GM23248 (cell line): ENCODE measurements around the gene GPM6B. TPM values are rescaled to one million over a fixed set of nuclear protein-coding genes. Genes with fewer than 3 reads are reported as not detected.

Source experiments
- DNase-seq: peaks from one replicate; pipeline ENCODE4 v3.0.0-alpha.2; 2015
- H2AFZ ChIP-seq: fragments of 200-600 bp; sonication (generic); 2 replicates; pipeline ENCODE4 v1.6.1; 2016; ENCODE audit warnings: antibody characterized with exemption
- H3F3A ChIP-seq: fragments of 200-600 bp; sonication (generic); 2 replicates; pipeline ENCODE4 v1.6.1; 2016; ENCODE audit warnings: mild to moderate bottlenecking, antibody characterized with exemption, mixed run types; ENCODE audit not compliant: insufficient read depth
- H3K27ac ChIP-seq: fragments of 200-600 bp; sonication (generic); 2 replicates; pipeline ENCODE4 v1.5.1; 2016; ENCODE audit warnings: mild to moderate bottlenecking
- H3K27me3 ChIP-seq: fragments of 200-600 bp; sonication (generic); replicated peaks from 2 replicates; pipeline ENCODE4 v1.6.1; 2016; ENCODE audit warnings: mild to moderate bottlenecking; ENCODE audit not compliant: insufficient read depth
- H3K36me3 ChIP-seq: fragments of 200-600 bp; sonication (generic); 2 replicates; pipeline ENCODE4 v1.6.1; 2016; ENCODE audit warnings: low read depth, mild to moderate bottlenecking
- H3K4me1 ChIP-seq: fragments of 200-600 bp; sonication (generic); 2 replicates; pipeline ENCODE4 v1.6.1; 2016; ENCODE audit warnings: mild to moderate bottlenecking; ENCODE audit not compliant: insufficient read depth
- H3K4me2 ChIP-seq: fragments of 200-600 bp; sonication (generic); one replicate; pipeline ENCODE4 v1.6.1; 2016; ENCODE audit warnings: mild to moderate bottlenecking; ENCODE audit not compliant: unreplicated experiment
- H3K4me3 ChIP-seq: fragments of 200-600 bp; sonication (generic); 2 replicates; pipeline ENCODE4 v1.5.1; 2016; ENCODE audit warnings: mild to moderate bottlenecking
- H3K79me2 ChIP-seq: fragments of 200-600 bp; sonication (generic); 2 replicates; pipeline ENCODE4 v1.6.1; 2016; ENCODE audit warnings: mild to moderate bottlenecking; ENCODE audit not compliant: insufficient read depth
- H3K9ac ChIP-seq: fragments of 200-600 bp; sonication (generic); 2 replicates; pipeline ENCODE4 v1.6.1; 2016; ENCODE audit warnings: mild to moderate bottlenecking
- H3K9me2 ChIP-seq: fragments of 200-600 bp; sonication (generic); 2 replicates; pipeline ENCODE4 v1.6.1; 2016; ENCODE audit warnings: mixed run types, mild to moderate bottlenecking, moderate library complexity; ENCODE audit not compliant: insufficient read depth
- H3K9me3 ChIP-seq: fragments of 200-600 bp; sonication (generic); one replicate; pipeline ENCODE4 v1.6.1; 2017; ENCODE audit warnings: low read depth
- H4K20me1 ChIP-seq: fragments of 200-600 bp; sonication (generic); 2 replicates; pipeline ENCODE4 v1.6.0; 2016; ENCODE audit not compliant: insufficient read depth
- EZH2 ChIP-seq: fragments of 200-600 bp; sonication (generic); IDR thresholded peaks from 2 replicates; pipeline ENCODE4 v1.6.1; 2018; ENCODE audit warnings: antibody characterized with exemption, mild to moderate bottlenecking; ENCODE audit not compliant: insufficient read depth, poor library complexity, severe bottlenecking
- EZH2phosphoT487 ChIP-seq: fragments of 200-600 bp; sonication (generic); IDR thresholded peaks from 2 replicates; pipeline ENCODE4 v1.6.1; 2018; ENCODE audit warnings: antibody characterized with exemption, moderate library complexity, mild to moderate bottlenecking, low read depth; ENCODE audit not compliant: insufficient read depth
- WGBS, 2 experiments: methylation state at CpG; one replicate each; pipeline ENCODE4 v1.1.6; 2015 to 2017; ENCODE audit warnings: low lambda C conversion rate in 2 of 2, low coverage in 1 of 2; ENCODE audit errors: missing lambda C conversion rate in 2 of 2; 5-methylcytosine and 5-hydroxymethylcytosine counted together
- in situ Hi-C: fragments of 300-500 bp; cut with MboI; formaldehyde crosslinking; loops from 2 replicates; pipeline ENCODE4 v1.15.0; 2020
- polyA plus RNA-seq: library from polyadenylated mRNA; unstranded; fragments of >200 nt; fragmentation: Nextera tagmentation; extraction: Ambion mirVana; gene quantifications from 2 replicates; pipeline ENCODE4 v1.2.1, GENCODE V29; 2016
- total RNA-seq: library from RNA; depleted of rRNA; stranded (reverse); fragments of >200 nt; shearing (Covaris generic); gene quantifications from 2 replicates; pipeline ENCODE4 v1.2.3, GENCODE V29; 2014

GPM6B gene
- total and polyA plus RNA-seq, 2 experiments from 2014 or later = 0.40 to 0.65 TPM

- H3K4me1 ChIP-seq = no peaks in the 10 kb centered on the region
- no peaks in the 10 kb centered on the region for H4K20me1 ChIP-seq
- no peak overlapping the region for H3K9ac ChIP-seq
- no peak overlapping the region for H2AFZ ChIP-seq
- no peak for DNase-seq
- H3K27ac ChIP-seq = no peak overlapping the region
- in situ Hi-C loops = no loop called here
- H3K4me2 ChIP-seq = no peak overlapping the region
- H3F3A ChIP-seq = no peaks in the 10 kb centered on the region
- TF ChIP-seq EZH2phosphoT487 = no peak
- no peaks in the 10 kb centered on the region for H3K9me2 ChIP-seq
- 68 to 83% methylated on average over 7 to 9 of the region's 9 CpGs for WGBS, 2 experiments
- H3K9me3 ChIP-seq = no peaks in the 10 kb centered on the region
- no peaks in the 10 kb centered on the region for H3K36me3 ChIP-seq
- H3K79me2 ChIP-seq = no peaks in the 10 kb centered on the region
- no peak overlapping the region for H3K4me3 ChIP-seq
- no peaks in the 10 kb centered on the region for H3K27me3 ChIP-seq
Observed at GRCh38 chrX:13827298-13828090, 10.6 kb upstream of the GPM6B start.

GRCh38 chrX:13826770-13827169, 9.9 kb upstream of the GPM6B start:
- in situ Hi-C loops = no loop called here
- TF ChIP-seq EZH2phosphoT487 = no peak
- no peak for TF ChIP-seq EZH2
- H3K36me3 ChIP-seq = no peaks in the 10 kb centered on the region
- no peak overlapping the region for H2AFZ ChIP-seq
- no peak overlapping the region for H3K9ac ChIP-seq
- H3K4me2 ChIP-seq = no peak overlapping the region
- H3K79me2 ChIP-seq = no peaks in the 10 kb centered on the region
- H3K9me2 ChIP-seq = no peaks in the 10 kb centered on the region
- no peaks in the 10 kb centered on the region for H3K27me3 ChIP-seq
- DNase-seq = no peak
- no peaks in the 10 kb centered on the region for H3K9me3 ChIP-seq
- H3K27ac ChIP-seq = no peak overlapping the region
- no peaks in the 10 kb centered on the region for H4K20me1 ChIP-seq
- no peak overlapping the region for H3K4me3 ChIP-seq
- WGBS, 2 experiments = 59% methylated on average over 5 of the region's 5 CpGs
- H3K4me1 ChIP-seq = no peaks in the 10 kb centered on the region
- H3F3A ChIP-seq = no peaks in the 10 kb centered on the region

DNA sequence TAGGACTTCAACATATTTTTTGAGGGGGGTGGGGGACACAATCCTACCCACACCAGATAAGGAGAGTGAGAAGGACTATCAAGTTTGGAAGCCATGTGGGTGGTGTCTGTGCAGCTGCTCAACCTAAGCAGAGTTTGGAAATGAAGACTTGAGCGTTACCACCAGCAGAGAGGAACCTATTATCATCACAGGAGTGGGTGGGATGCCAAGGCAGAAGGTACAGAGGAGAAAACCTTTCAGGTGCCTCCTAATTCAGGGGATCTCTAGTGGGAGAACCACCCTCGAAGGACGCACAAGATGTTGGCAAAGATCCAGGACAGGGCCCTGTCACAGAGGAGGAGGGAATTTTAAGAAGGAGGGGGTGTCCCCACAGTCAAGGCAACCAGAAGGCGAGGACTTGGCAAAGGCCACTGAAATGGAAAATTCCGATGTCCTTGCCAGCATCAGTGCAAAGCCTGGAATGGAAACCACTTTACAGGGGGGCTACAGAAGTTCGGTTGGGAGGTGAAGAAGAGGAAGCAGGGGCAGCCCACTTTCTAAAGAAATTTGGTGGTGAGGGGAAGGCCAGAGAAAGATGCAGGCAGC, 8.4 kb upstream of the GPM6B start:
- H4K20me1 ChIP-seq = no peaks in the 10 kb centered on the region
- H3K9ac ChIP-seq = no peak overlapping the region
- H3K4me2 ChIP-seq = no peak overlapping the region
- TF ChIP-seq EZH2phosphoT487 (no peak), EZH2 (no peak)
- H3K9me2 ChIP-seq = no peaks in the 10 kb centered on the region
- no peaks in the 10 kb centered on the region for H3K79me2 ChIP-seq
- H3K9me3 ChIP-seq = no peaks in the 10 kb centered on the region
- no peak overlapping the region for H3K4me3 ChIP-seq
- WGBS, 2 experiments = 64 to 66% methylated on average over 6 of the region's 6 CpGs
- H3K36me3 ChIP-seq = no peaks in the 10 kb centered on the region
- H3K4me1 ChIP-seq = no peaks in the 10 kb centered on the region
- in situ Hi-C loops = no loop called here
- H3F3A ChIP-seq = no peaks in the 10 kb centered on the region
- H3K27ac ChIP-seq = no peak overlapping the region
- H2AFZ ChIP-seq = no peak overlapping the region
- DNase-seq = no peak
- H3K27me3 ChIP-seq = no peaks in the 10 kb centered on the region

DNA sequence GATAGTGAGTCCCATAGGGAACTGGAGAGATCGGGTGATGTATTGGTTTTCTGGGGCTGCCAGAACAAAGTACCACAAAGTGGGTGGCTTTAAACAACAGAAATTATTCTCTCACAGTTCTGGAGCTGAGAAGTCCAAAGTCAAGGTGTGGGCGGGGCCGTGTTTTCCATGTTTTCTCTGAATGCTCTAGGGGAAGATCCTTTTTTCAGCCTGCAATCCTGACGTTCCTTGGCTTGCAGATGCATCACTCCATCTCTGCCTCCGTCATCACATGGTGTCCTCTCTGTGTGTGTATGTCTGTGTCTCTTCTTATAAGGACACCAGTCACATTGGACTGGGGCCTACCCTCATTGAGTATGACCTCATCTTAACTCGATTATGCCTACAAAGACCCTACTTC, 7.9 kb upstream of the GPM6B start:
- no peak overlapping the region for H3K9ac ChIP-seq
- WGBS, 2 experiments = 62 to 67% methylated on average over 6 of the region's 6 CpGs
- in situ Hi-C loops = no loop called here
- DNase-seq = no peak
- H3F3A ChIP-seq = no peaks in the 10 kb centered on the region
- H3K36me3 ChIP-seq = no peaks in the 10 kb centered on the region
- H2AFZ ChIP-seq = no peak overlapping the region
- H3K9me3 ChIP-seq = no peaks in the 10 kb centered on the region
- no peak overlapping the region for H3K4me3 ChIP-seq
- no peaks in the 10 kb centered on the region for H3K4me1 ChIP-seq
- TF ChIP-seq EZH2phosphoT487 (no peak), EZH2 (no peak)
- no peak overlapping the region for H3K4me2 ChIP-seq
- H3K27ac ChIP-seq = no peak overlapping the region
- H3K79me2 ChIP-seq = no peaks in the 10 kb centered on the region
- no peaks in the 10 kb centered on the region for H4K20me1 ChIP-seq
- H3K9me2 ChIP-seq = no peaks in the 10 kb centered on the region
- no peaks in the 10 kb centered on the region for H3K27me3 ChIP-seq
